Hepatocyte (in vitro differentiated cells): ENCODE results near the gene WNT7B.

Experiments used
- EZH2 ChIP-seq: fragments of 200-600 bp; sonication (generic); IDR thresholded peaks from 2 replicates; pipeline ENCODE4 v1.6.1; 2016; ENCODE audit warnings: antibody characterized with exemption, mild to moderate bottlenecking, borderline replicate concordance
- EZH2phosphoT487 ChIP-seq: fragments of 200-600 bp; sonication (generic); IDR thresholded peaks from one replicate; pipeline ENCODE4 v1.6.1; 2018; ENCODE audit warnings: antibody characterized with exemption, mild to moderate bottlenecking, low read depth, moderate library complexity; ENCODE audit not compliant: unreplicated experiment, severe bottlenecking
- TF ChIP-seq, protein P1 (sequence below): fragments of 200-600 bp; sonication (generic); IDR thresholded peaks from 2 replicates; pipeline ENCODE4 v1.5.1; 2016; ENCODE audit warnings: antibody characterized with exemption, mild to moderate bottlenecking; ENCODE audit not compliant: poor library complexity

DNA sequence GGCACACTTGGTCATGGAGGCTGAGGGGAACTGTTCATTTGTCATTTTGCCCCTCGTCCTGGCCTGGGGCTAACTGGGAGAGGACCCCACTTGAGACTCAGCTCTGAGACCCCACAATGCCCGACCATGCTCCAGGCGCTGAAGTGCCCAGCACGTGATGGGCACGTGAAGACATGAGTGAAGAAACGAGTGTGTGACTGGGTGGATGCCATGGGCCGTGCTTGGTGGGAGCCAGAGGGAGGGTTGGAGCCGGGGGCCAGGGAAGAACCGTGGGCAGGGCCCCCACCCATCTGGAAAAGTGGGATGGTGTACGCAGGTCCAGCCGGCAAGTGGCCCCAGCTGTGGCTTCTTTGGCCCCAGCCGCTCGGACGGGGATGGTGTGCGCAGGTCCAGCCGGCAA is 61.1 kb downstream of the WNT7B start:
- TF ChIP-seq, protein P1, sequence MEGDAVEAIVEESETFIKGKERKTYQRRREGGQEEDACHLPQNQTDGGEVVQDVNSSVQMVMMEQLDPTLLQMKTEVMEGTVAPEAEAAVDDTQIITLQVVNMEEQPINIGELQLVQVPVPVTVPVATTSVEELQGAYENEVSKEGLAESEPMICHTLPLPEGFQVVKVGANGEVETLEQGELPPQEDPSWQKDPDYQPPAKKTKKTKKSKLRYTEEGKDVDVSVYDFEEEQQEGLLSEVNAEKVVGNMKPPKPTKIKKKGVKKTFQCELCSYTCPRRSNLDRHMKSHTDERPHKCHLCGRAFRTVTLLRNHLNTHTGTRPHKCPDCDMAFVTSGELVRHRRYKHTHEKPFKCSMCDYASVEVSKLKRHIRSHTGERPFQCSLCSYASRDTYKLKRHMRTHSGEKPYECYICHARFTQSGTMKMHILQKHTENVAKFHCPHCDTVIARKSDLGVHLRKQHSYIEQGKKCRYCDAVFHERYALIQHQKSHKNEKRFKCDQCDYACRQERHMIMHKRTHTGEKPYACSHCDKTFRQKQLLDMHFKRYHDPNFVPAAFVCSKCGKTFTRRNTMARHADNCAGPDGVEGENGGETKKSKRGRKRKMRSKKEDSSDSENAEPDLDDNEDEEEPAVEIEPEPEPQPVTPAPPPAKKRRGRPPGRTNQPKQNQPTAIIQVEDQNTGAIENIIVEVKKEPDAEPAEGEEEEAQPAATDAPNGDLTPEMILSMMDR, result no peak
- TF ChIP-seq EZH2phosphoT487 (no peak), EZH2 (no peak)
